T-cell (primary cell): ENCODE results near the gene FXYD3. TPM values are rescaled to one million over a fixed set of nuclear protein-coding genes. Genes with fewer than 3 reads are reported as not detected.
A peak's percentile ranks its signal among the peaks of the same experiment; 100 is the strongest.

Source experiments
- ATAC-seq, 4 experiments: fragments of 200-7000 bp in 3 of 4; fragments of 150-1000 bp in 1 of 4; cut with Tn5 transposase; replicated peaks in 1 of 4; 1 replicate in 3 of 4; 2 replicates in 1 of 4; pipeline ENCODE4 v1.10.0; 2021; ENCODE audit warnings: moderate library complexity in 3 of 4, mild to moderate bottlenecking in 2 of 4, moderate number of reproducible peaks in 1 of 4
- CTCF ChIA-PET, 2 donors: fragments of 300-600 bp; sonication (Branson Sonifier 250); formaldehyde crosslinking; loops; one replicate each; lab custom pipeline; 2022; ENCODE audit warnings: antibody characterized with exemption in 2 of 2; lab: Charles Lee
- POLR2A ChIA-PET, 2 donors: fragments of 300-600 bp; sonication (Branson Sonifier 250); formaldehyde crosslinking; loops; one replicate each; lab custom pipeline; 2022; ENCODE audit warnings: antibody characterized with exemption in 2 of 2; lab: Charles Lee
- DNase-seq, 35 experiments: peaks; one replicate each; pipeline versions ENCODE4 v3.0.0 to v3.0.0-alpha.2; 2013 to 2023
- H3K27ac ChIP-seq: one replicate; pipeline ENCODE4 v1.5.1; 2013; ENCODE audit warnings: low read length
- H3K27me3 ChIP-seq, 2 experiments: replicated peaks in 1 of 2; 1 replicate in 1 of 2; 2 replicates in 1 of 2; pipeline versions ENCODE4 v1.6.1 to v1.7.0; 2013; ENCODE audit warnings: low read length in 1 of 2, mixed read lengths in 1 of 2; ENCODE audit not compliant: control insufficient read depth in 2 of 2, insufficient read depth in 2 of 2; ENCODE audit errors: extremely low read depth in 1 of 2
- H3K36me3 ChIP-seq, 2 donors: 1 replicate in 1 of 2; 2 replicates in 1 of 2; pipeline versions ENCODE4 v1.6.1 to v1.7.0; 2013; ENCODE audit warnings: low read length in 1 of 2; ENCODE audit not compliant: control insufficient read depth in 2 of 2, insufficient read depth in 1 of 2; ENCODE audit errors: extremely low read depth in 1 of 2
- H3K4me1 ChIP-seq, 2 experiments: 1 replicate in 1 of 2; 2 replicates in 1 of 2; pipeline versions ENCODE4 v1.6.1 to v1.7.0; 2013; ENCODE audit warnings: low read length in 2 of 2, mixed read lengths in 1 of 2; ENCODE audit not compliant: insufficient read depth in 2 of 2, control insufficient read depth in 1 of 2; ENCODE audit errors: extremely low read depth in 1 of 2
- H3K4me3 ChIP-seq, 2 donors: 1 replicate in 1 of 2; 2 replicates in 1 of 2; pipeline versions ENCODE4 v1.5.1 to v1.7.0; 2013; ENCODE audit warnings: mild to moderate bottlenecking in 2 of 2, low read length in 1 of 2, moderate library complexity in 1 of 2; ENCODE audit not compliant: control insufficient read depth in 1 of 2; ENCODE audit errors: extremely low read depth in 1 of 2
- H3K9me3 ChIP-seq: 2 replicates; pipeline ENCODE4 v1.7.0; 2013
- H3K27ac Mint-ChIP-seq, 2 donors: one replicate each; pipeline ENCODE4 v1.8.0; 2020 to 2021; ENCODE audit warnings: mild to moderate bottlenecking in 2 of 2, mixed read lengths in 2 of 2
- H3K27me3 Mint-ChIP-seq, 2 donors: one replicate each; pipeline ENCODE4 v1.8.0; 2021 to 2022; ENCODE audit warnings: mixed read lengths in 2 of 2
- H3K36me3 Mint-ChIP-seq: one replicate; pipeline ENCODE4 v1.8.0; 2021; ENCODE audit warnings: mixed read lengths
- H3K4me1 Mint-ChIP-seq, 3 donors: one replicate each; pipeline ENCODE4 v1.8.0; 2020 to 2022; ENCODE audit warnings: mixed read lengths in 3 of 3, mild to moderate bottlenecking in 1 of 3
- H3K4me3 Mint-ChIP-seq, 3 donors: one replicate each; pipeline ENCODE4 v1.8.0; 2020 to 2022; ENCODE audit warnings: mild to moderate bottlenecking in 3 of 3, mixed read lengths in 3 of 3, moderate library complexity in 3 of 3
- H3K9me3 Mint-ChIP-seq, 3 donors: one replicate each; pipeline ENCODE4 v1.8.0; 2020 to 2022; ENCODE audit warnings: mixed read lengths in 3 of 3
- WGBS: methylation state at CpG from one replicate; pipeline ENCODE4 v1.1.5; 2013; ENCODE audit warnings: missing lambda C conversion rate; ENCODE audit not compliant: insufficient coverage; 5-methylcytosine and 5-hydroxymethylcytosine counted together
- total RNA-seq, 35 experiments: library from RNA in 6 of 35; stranded (reverse) in 6 of 35; fragments of 120-200 nt in 1 of 35; gene quantifications; one replicate each; pipeline versions ENCODE4 v1.2.1 to v1.2.4 and lab custom pipeline; 2013 to 2026

The FXYD3 gene
- total RNA-seq, 5 donors from 2014 or later (not counting 1 experiment from before 2014, with no cell fraction given) = 0.79 to 1.1 TPM; not detected in 3

GRCh38 chr19:35070471-35070870 lies 45.2 kb upstream of the FXYD3 start:
- 88% methylated on average over 3 of the region's 3 CpGs for WGBS
- Histone ChIP-seq H3K4me1 (peaks cover 0 to 8% of the 10 kb centered on the region in 2 experiments), H3K27ac (no peak overlapping the region), H3K4me3 (peak overlapping the region in 1 of 2 donors; percentile 10), H3K9me3 (no peaks in the 10 kb centered on the region), H3K27me3 (no peaks in the 10 kb centered on the region), H3K36me3 (no peaks in the 10 kb centered on the region)
- no peak for ATAC-seq
- no peaks in the 10 kb centered on the region for H3K27me3 Mint-ChIP-seq
- peaks cover 0 to 12% (median 4%) of the 10 kb centered on the region in 3 donors for H3K4me1 Mint-ChIP-seq
- no peaks in the 10 kb centered on the region for H3K9me3 Mint-ChIP-seq
- no peaks in the 10 kb centered on the region for H3K36me3 Mint-ChIP-seq
- DNase-seq = no peak
- H3K27ac Mint-ChIP-seq = no peak overlapping the region
- ChIA-PET CTCF (interaction anchor here in 1 of 2 donors (1.8 kb wide), 1 partner anchor 71 kb away, joined by 8 read pairs; no protein-coding TSS in a partner anchor), POLR2A (no interaction called here)
- H3K4me3 Mint-ChIP-seq = no peak overlapping the region

- Mint-ChIP-seq H3K36me3 (no peaks in the 10 kb centered on the region), H3K27me3 (peaks cover 0 to 3% of the 10 kb centered on the region in 2 donors), H3K27ac (no peak overlapping the region), H3K4me3 (no peak overlapping the region), H3K4me1 (peaks cover 0 to 3% (median 0%) of the 10 kb centered on the region in 3 donors), H3K9me3 (no peaks in the 10 kb centered on the region)
- ATAC-seq = no peak
- Histone ChIP-seq H3K4me3 (no peak overlapping the region), H3K27me3 (peaks cover 0 to 6% of the 10 kb centered on the region in 2 experiments), H3K4me1 (peaks cover 0 to 4% of the 10 kb centered on the region in 2 experiments), H3K27ac (no peak overlapping the region), H3K36me3 (no peaks in the 10 kb centered on the region), H3K9me3 (no peaks in the 10 kb centered on the region)
- POLR2A ChIA-PET = no interaction called here
- DNase-seq = no peak
- CTCF ChIA-PET = no interaction called here
- 88% methylated on average over 8 of the region's 10 CpGs for WGBS
Observed at GRCh38 chr19:35073516-35073915, 42.1 kb upstream of the FXYD3 start.

- Mint-ChIP-seq H3K27ac (no peak overlapping the region), H3K36me3 (no peaks in the 10 kb centered on the region), H3K4me3 (no peak overlapping the region), H3K4me1 (peaks cover 0 to 3% (median 3%) of the 10 kb centered on the region in 3 donors), H3K9me3 (no peaks in the 10 kb centered on the region), H3K27me3 (peaks cover 0 to 8% of the 10 kb centered on the region in 2 donors)
- peaks cover 0 to 6% of the 10 kb centered on the region in 2 experiments for H3K27me3 ChIP-seq
- no peaks in the 10 kb centered on the region for H3K9me3 ChIP-seq
- 70% methylated on average over 2 of the region's 8 CpGs for WGBS
- no peaks in the 10 kb centered on the region for H3K36me3 ChIP-seq
- ATAC-seq = no peak
- H3K4me1 ChIP-seq = peaks cover 0 to 4% of the 10 kb centered on the region in 2 experiments
- DNase-seq = no peak
- H3K27ac ChIP-seq = no peak overlapping the region
- POLR2A ChIA-PET = no interaction called here
- CTCF ChIA-PET = no interaction called here
- H3K4me3 ChIP-seq = no peak overlapping the region
Observed at GRCh38 chr19:35073941-35074340, 41.7 kb upstream of the FXYD3 start.

GRCh38 chr19:35074426-35075201 lies 41.0 kb upstream of the FXYD3 start:
- CTCF ChIA-PET = no interaction called here
- H3K27ac Mint-ChIP-seq = no peak overlapping the region
- POLR2A ChIA-PET = no interaction called here
- ATAC-seq (no peak), DNase-seq (no peak)
- Histone ChIP-seq H3K27ac (no peak overlapping the region), H3K4me1 (peaks cover 0 to 4% of the 10 kb centered on the region in 2 experiments), H3K36me3 (no peaks in the 10 kb centered on the region), H3K9me3 (no peaks in the 10 kb centered on the region), H3K4me3 (no peak overlapping the region), H3K27me3 (peaks cover 0 to 9% of the 10 kb centered on the region in 2 experiments)
- H3K4me1 Mint-ChIP-seq = peaks cover 0 to 4% (median 3%) of the 10 kb centered on the region in 3 donors
- H3K27me3 Mint-ChIP-seq = peaks cover 3 to 8% of the 10 kb centered on the region in 2 donors
- no peaks in the 10 kb centered on the region for H3K36me3 Mint-ChIP-seq
- WGBS = 88% methylated on average over 19 of the region's 21 CpGs
- no peaks in the 10 kb centered on the region for H3K9me3 Mint-ChIP-seq
- no peak overlapping the region for H3K4me3 Mint-ChIP-seq

- H3K27me3 ChIP-seq = peaks cover 0 to 16% of the 10 kb centered on the region in 2 experiments
- no peaks in the 10 kb centered on the region for H3K9me3 ChIP-seq
- POLR2A ChIA-PET = no interaction called here
- H3K36me3 ChIP-seq = no peaks in the 10 kb centered on the region
- no peak overlapping the region for H3K4me3 ChIP-seq
- peaks cover 0 to 4% (median 3%) of the 10 kb centered on the region in 3 donors for H3K4me1 Mint-ChIP-seq
- no peak overlapping the region for H3K4me3 Mint-ChIP-seq
- WGBS = 83% methylated on average over 19 of the region's 21 CpGs
- peaks cover 3 to 8% of the 10 kb centered on the region in 2 donors for H3K27me3 Mint-ChIP-seq
- H3K9me3 Mint-ChIP-seq = no peaks in the 10 kb centered on the region
- no peak overlapping the region for H3K27ac ChIP-seq
- peaks cover 0 to 4% of the 10 kb centered on the region in 2 experiments for H3K4me1 ChIP-seq
- peak overlapping the region in 1 of 2 donors; percentile 25 for H3K27ac Mint-ChIP-seq
- CTCF ChIA-PET = no interaction called here
- H3K36me3 Mint-ChIP-seq = no peaks in the 10 kb centered on the region
- ATAC-seq = no peak
- DNase-seq = no peak
Observed at GRCh38 chr19:35075202-35076025, 40.2 kb upstream of the FXYD3 start.

- H3K4me3 Mint-ChIP-seq = no peak overlapping the region
- no peaks in the 10 kb centered on the region for H3K9me3 Mint-ChIP-seq
- Histone ChIP-seq H3K27ac (no peak overlapping the region), H3K36me3 (no peaks in the 10 kb centered on the region), H3K4me1 (peaks cover 0 to 4% of the 10 kb centered on the region in 2 experiments), H3K4me3 (no peak overlapping the region), H3K27me3 (peaks cover 0 to 18% of the 10 kb centered on the region in 2 experiments), H3K9me3 (no peaks in the 10 kb centered on the region)
- H3K27ac Mint-ChIP-seq = no peak overlapping the region
- CTCF ChIA-PET = interaction anchor here in 1 of 2 donors (0.6 kb wide), 1 partner anchor 969 kb away, joined by 3 read pairs; no protein-coding TSS in a partner anchor
- POLR2A ChIA-PET = no interaction called here
- WGBS = 76% methylated on average over 4 of the region's 6 CpGs
- DNase-seq = no peak
- no peaks in the 10 kb centered on the region for H3K36me3 Mint-ChIP-seq
- ATAC-seq = no peak
- H3K27me3 Mint-ChIP-seq = peaks cover 3 to 8% of the 10 kb centered on the region in 2 donors
- peaks cover 0 to 4% (median 3%) of the 10 kb centered on the region in 3 donors for H3K4me1 Mint-ChIP-seq
Observed at GRCh38 chr19:35076026-35076370, 39.6 kb upstream of the FXYD3 start.
